SH-SY5Y (cell line): ENCODE results near the gene TARP.

Source experiments
- GATA2 ChIP-seq: IDR thresholded peaks from 2 replicates; pipeline ENCODE4 v1.6.1; 2011; ENCODE audit warnings: mild to moderate bottlenecking, low read depth, low read length
- GATA3 ChIP-seq: IDR thresholded peaks from 2 replicates; pipeline ENCODE4 v1.6.1; 2011; ENCODE audit warnings: low read depth, mild to moderate bottlenecking, low read length, moderate library complexity

The TARP gene

DNA sequence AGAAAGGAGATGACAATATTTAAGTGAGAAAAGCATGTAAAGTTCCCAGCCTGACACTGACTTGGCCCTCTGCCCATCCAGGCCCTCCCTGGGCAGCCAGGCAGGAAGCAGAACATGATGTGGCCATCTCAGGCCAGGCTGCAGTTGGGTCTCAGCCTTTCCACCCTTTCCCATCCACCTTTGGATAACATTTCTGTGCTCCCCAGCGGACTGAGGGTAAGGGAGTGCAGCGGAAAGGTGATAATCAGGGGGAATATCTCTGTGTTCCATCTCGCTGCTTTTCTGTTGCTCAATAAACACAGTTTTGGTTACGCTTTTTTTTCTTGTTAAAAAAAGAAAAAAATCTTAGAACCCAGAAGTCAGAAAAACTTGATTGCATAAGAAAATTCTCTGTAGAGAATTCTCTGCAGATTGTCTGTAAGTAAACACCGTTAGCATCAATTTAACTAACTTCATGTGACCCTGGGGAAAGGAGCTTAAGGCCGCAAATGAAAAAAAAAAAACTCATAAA lies 37.2 kb upstream of the TARP start:
- no peak for TF ChIP-seq GATA2
- no peak for TF ChIP-seq GATA3

DNA sequence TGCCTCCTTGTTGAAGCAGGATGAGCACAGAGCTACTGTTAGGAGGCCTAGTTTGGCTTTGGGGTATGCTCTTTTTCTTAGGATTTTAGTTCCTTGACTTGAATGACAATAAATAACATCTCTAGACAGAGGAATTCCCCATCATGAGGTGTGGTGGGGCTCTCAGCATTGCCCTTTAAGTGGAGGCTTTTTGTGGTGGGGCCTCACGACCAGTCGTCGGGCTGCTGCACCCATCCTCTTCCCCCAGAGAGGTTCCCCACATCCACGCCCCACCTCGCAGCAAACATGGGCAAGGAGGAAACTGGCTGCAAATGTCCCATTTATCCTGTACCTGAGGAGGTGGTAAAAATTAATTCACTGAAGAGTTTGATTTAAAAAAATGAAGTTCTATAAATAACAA lies 36.1 kb upstream of the TARP start:
- TF ChIP-seq GATA3, result no peak
- no peak for TF ChIP-seq GATA2

DNA sequence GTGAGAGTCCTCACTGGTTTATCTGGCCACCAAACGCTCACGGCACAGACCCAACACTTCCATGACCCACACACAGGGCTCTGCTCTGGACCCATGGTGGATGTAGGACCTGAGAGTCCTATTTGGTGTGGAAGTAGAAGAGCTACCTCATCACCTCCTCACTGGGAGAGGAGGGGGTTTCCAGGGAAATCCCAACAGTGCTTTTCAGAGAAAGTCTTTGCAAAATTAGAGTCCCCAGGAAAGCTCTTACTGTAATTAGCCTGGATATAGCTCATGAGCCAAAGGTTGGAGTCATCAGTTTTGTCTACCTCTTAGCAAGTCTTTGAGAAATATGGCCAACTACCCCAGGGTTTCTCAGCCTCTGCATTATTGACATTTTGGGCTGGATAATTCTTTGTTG lies 34.7 kb upstream of the TARP start:
- no peak for TF ChIP-seq GATA3
- no peak for TF ChIP-seq GATA2

DNA sequence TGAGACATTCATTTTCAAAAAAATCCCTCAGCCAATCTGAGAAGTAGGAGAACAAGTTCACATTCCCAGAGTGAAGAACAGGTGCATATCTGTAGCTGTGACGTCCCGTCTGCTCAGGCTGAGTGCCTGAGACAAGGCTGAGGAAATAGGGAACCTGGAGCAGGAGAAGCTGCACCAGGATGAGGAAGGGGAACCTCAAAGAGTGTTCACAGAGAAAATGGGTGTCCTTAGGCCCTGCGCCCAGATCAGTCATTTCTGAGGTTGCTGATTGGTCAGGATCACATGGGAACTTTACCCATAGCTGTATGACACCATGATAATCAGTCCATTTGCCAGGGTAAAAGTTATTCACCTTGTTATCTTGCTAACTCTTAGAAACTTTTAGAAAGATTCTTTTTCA lies 34.2 kb upstream of the TARP start:
- TF ChIP-seq GATA3, result no peak
- TF ChIP-seq GATA2, result no peak

DNA sequence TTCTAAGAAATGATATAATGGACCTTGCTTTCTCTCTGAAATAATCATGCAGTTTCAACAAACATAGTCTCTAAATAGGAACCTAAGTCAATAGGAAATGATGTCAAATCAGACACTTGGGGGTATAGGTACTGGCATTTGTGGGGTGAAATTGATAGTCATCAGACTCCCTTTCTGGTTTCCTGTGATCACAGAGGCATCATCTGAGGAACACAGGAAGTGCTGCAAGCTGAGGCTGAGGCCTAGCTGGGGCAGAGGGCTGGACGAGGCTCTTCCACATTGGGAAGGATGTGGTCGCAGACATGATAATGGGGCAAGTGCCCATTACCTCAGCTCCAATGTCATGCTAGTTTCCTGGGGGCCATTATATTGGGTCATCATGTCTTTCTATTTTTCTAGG lies 33.5 kb upstream of the TARP start:
- TF ChIP-seq GATA3, result no peak
- no peak for TF ChIP-seq GATA2

DNA sequence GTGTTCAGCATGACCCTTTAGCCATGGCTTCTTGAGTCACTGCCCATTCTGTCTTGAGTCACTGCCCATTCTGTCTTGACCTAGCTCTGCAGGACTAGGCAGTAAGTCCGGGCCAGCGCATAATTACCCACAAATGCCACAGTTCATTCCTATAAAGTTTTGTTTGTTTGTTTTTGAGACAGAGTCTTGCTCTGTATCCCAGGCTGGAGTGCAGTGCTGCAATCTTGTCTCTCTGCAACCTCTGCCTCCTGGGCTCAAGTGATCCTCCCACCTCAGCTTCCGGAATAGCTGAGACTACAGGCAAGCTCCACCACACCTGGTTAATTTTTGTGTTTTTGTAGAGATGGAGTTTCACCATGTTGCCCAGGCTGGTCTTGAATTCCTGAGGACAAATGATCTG lies 32.7 kb upstream of the TARP start:
- no peak for TF ChIP-seq GATA2
- no peak for TF ChIP-seq GATA3

DNA sequence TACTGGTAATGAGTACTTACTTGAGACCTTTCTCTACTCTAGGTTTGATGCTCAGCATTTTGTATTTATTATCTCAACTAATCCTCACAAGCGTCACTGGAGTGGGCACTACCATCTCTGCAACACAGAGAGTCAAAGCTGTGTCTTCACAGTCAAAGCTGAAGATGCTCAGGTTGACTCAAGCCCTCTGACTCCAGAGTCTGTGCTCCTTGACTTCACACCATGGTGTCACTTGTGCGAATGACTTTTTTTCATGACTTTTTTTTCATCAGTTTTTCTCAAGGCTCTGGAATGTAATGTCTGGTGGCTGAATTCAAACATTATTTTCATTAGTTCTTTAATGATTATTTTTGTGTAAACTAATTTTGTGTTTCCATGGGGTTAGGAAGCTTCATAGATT lies 30.4 kb upstream of the TARP start:
- TF ChIP-seq GATA2 (no peak), GATA3 (no peak)

DNA sequence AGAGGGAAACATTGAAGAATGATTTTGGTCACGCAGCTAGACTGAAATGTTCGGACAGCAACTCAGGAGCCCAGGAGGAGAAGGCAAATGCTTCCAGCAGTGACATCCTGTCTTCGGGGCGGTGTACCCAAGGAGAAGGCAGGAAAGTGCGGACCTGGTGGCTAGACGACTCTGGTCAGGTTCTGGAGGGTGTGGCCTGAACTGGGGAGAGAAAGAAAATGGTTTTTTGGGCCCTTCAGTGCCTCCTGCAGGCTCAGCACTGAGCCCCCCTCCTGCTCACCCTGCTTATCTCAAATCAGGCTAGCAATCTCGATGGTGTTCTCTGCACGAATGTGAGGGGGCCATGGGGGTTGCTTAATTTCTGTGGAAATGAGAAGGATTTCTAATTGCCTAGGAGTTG lies 26.7 kb upstream of the TARP start:
- TF ChIP-seq GATA3 (no peak), GATA2 (peak; percentile 35; the same call in 1 of the 2 replicates)

DNA sequence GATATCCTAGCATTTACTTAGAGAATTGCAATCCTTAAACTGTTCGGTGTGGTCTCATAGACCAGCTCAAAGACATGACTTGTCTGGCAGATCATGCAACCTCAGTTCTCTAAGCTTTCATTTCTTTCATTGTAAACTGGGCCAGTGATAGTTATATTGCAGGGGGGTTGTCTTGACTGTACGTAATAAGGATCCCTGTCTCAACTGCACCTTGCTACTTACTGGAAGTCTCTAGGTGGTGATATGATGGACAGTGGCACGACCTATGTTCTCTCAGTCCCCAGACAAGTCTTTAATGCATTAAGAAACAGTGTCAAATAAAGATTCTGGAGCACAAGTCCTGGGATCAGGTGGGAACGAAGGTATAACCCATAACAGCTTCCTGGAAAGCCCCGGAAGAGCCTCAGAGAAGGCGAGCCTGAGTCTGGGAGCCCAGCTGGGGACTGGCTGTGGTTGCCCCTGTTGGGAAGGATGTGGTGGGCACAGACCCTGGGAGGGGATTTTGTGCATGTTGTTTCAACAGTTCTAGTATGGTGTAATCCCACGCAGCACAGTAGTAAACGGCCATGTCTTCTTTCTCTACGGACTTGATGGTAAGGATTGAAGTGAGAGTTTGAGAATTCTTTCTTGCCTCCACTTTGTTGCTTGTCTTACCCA lies 26.0 kb upstream of the TARP start:
- no peak for TF ChIP-seq GATA2

DNA sequence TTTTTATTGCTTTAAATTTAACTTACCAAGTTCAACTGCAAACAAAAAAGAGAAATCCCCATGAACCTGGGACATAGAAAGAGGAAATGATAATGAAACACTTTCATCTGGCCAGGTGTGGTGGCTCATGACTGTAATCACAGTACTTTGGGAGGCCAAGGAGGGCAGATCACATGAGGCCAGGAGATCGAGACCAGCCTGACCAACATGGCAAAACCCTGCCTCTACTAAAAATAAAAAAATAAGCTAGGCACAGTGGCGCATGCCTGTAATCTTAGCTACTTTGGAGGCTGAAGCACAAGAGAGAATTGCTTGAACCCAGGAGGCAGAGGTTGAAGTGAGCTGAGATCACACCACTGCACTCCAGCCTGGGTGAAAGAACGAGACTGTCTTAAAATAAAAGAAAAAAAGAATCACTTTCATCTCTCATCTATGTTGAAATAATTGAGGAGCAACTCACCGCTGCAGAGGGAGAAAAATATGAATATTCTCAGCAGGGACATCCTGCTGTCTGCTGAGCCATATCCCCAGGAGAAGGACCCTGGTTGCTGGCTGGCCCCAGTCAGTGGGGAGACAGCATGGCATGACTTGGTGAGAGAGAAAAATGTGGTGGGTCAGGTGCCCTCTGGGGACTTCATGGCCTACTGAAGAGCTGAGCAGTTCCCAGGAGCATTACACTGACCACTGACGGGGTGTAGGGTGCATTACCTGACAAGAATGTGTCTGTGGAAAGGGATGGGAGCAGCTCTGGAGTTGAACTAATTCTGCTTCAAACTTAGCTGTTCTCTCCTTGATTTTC lies 22.8 kb upstream of the TARP start:
- TF ChIP-seq GATA2 (no peak), GATA3 (no peak)

DNA sequence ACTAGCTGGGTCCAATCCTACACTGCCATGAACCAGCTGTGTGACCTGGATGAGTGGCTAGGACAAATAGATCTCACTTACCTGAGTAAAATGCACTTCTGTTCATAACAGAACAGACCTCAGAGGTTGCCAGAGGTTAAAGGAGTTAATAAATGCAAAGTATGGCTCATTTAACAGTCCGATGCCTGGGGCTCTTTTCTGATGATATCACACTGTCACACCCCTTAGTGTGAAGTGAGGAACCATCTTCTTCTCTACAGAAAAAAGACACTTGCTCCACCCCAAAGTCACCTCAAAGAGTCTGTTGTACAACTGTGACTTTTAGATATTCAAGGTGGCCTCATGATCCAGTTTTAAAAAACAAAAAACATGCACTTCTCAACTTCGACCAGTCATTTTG lies 21.5 kb upstream of the TARP start:
- TF ChIP-seq GATA2 (no peak), GATA3 (no peak)

DNA sequence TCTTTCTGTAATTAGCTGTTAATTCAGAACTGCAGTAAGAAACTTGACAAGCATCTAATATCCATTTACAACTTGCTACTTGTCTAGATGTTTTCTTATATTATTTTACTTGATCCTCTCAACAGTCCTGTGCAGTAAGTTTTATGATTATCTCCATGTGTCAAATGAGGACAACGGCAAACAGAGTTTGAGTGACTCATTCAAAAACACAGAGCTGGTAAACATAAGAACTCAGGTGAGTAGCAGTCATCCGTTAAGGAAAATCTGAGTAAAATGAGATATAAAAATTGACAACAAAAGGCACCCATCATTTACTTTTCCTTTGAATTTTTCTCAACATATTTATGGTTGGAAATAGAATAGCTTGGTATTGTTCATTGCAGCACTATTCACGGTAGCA lies 19.0 kb upstream of the TARP start:
- TF ChIP-seq GATA3, result no peak

DNA sequence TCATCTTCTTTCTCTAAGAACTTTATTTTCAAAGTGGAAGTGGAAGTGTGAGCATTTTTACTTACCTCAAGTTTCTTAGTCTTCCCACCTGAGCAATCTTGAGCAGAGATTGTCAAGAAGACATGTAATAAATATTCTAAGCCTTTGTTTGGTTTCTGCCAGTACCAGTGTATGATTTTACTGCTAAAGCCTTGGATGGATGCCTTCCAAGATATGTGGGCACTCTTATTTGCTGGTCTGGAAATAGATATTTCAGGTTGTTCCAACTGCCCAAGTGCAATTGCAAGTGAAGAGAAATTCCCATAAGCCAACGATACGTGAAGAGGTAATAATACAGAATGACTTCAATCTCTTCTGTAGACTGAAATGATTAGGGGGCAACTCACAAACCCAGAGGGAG lies 18.2 kb upstream of the TARP start:
- TF ChIP-seq GATA3 (no peak), GATA2 (no peak)

DNA sequence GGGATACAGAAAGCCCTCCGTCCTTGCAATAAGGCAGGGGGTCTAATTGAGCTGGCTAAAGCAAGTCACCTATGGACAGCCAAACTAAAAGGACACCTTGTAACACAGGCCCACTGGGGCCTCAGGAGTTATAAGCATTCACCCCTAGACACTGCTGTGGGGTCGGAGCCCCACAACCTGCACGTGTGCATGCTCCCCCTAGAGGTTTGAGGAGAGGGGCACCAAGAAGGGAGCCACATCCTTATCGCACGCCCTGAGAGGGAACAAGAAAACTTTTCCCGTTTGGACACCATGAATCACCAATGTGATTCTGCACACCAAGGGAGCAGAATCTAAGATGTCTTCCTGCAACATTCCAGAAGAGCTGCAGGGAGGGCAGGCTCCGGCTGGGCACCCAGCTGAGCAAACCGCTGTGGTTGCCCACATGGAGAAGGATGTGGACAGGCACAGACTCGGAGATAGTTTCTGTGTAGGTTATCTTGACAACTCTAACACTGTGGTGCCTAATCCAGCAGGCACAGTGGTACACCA lies 17.7 kb upstream of the TARP start:
- no peak for TF ChIP-seq GATA2
- no peak for TF ChIP-seq GATA3

DNA sequence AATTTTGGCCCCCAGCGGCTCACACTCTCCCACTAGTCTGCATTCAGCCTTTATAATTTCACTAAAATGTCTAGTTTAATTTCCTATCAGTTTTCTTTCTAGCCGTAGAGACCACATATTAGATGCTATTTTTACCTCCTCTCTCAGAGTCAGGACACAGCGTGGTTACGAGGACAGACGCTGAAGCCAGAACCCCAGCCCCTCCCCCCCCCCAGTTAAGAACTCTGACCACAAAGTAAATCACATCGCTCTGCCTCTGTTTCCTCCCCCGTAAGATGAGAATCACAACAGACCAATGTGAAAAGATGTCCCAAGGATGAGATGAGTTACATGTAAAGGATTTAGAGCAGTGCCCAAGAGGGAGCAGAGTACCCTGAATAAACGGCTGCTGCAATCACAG lies 11.1 kb upstream of the TARP start:
- TF ChIP-seq GATA3 (no peak), GATA2 (no peak)
